ENCODE results near the gene HIC2.

- TF ChIP-seq ZNF121 (CRISPR knock-in tag; IDR thresholded peaks at IDR 0.05) (no peak), KLF16 (CRISPR knock-in tag; IDR thresholded peaks at IDR 0.05) (no peak), CHD2 (IDR thresholded peaks at IDR 0.05; ENCODE audit: low read depth, low read length) (no peak), PRDM15 (CRISPR knock-in tag; IDR thresholded peaks at IDR 0.05) (no peak)
Measured at GRCh38 chr22:21445437-21446127, 28.4 kb downstream of the HIC2 start.

All from HepG2 (cell line).